ENCODE data around the gene ITGAE. TPM values are rescaled to one million over a fixed set of nuclear protein-coding genes. Genes with fewer than 3 reads are reported as not detected.

Gene ITGAE
- total RNA-seq, 4 donors from 2014 or later = 19.8 to 48.3 (median 30.8) TPM

GRCh38 chr17:3788200-3788599, 12.8 kb downstream of the ITGAE start:
- TF ChIP-seq CTCF (IDR thresholded peaks at IDR 0.05; ENCODE audit: low read depth) = no peak

DNA sequence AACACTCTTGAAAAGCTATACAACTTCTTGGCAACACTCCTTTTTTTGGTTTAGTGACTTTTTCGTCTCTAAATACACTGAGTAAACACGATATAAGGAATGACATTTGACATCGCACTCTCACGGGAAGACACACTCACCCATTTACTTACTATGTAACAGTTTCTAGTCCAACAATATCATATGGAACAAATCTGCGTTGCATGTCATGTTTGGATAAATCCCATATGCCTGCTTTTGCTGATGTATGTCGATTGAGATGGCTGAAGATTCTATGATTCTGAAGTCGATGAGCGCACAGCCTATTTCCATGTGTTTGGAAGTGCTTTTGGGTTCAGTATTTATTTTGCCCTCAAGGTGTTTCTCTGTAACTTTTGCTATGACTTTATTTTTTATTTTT, 18.2 kb downstream of the ITGAE start:
- no peak for TF ChIP-seq CTCF (IDR thresholded peaks at IDR 0.05; ENCODE audit: low read depth)

DNA sequence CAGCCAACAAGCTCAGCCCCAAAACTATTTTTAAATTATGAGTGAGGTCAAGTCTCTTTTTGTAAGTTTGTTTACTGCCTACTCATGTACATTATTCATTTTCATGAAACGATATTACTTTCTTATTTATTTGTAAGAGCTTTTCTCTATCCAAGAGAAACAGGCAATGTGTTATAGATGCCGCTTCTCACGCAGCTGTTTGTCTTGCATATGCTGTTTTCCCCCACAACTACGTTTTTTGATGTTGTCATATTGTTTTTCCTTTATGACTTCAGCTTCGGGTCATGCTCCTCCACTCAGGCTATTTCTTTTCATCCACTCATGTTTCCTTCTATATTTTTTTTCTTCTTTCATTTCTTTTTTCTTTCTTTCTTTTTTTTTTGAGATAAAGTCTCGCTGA, 20.0 kb downstream of the ITGAE start:
- TF ChIP-seq CTCF (IDR thresholded peaks at IDR 0.05; ENCODE audit: low read depth) = no peak

DNA sequence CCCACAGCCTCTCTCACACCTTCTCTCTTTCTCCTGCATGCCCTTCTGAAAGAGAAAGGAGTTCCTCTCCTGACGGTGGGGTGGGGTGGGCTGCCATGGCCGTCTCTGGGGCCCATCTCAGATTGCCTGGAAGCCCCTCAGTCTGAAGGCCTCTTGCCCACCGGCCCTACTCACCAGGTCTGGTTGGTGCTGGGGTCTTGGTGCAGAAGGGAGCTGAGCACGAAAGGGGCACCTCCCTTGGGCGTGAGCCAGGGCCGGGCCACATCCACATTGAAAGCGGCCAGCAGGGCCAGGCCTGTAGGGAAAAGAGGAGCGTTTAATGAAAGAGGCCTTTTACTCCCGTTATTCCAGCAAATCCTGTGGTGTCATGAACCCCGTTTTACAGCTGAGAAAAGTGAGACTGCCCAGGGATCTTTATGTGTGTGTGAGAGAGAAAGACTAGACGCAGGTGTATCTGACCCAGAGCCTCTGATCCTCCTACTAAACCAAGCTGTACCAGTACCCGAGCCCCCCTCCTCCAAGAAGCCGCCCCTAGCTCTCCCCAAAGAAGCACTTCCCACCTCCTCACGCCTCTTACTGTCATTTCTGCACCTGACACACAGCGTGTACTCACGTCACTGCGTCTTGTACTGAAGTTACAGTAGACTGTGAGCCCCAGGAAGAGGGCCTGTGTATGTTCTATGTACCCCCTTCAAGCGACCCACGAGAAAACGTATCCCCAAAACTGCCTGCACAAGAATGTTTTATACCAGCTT, 23.4 kb downstream of the ITGAE start:
- TF ChIP-seq CTCF (IDR thresholded peaks at IDR 0.05; ENCODE audit: low read depth) = no peak

DNA sequence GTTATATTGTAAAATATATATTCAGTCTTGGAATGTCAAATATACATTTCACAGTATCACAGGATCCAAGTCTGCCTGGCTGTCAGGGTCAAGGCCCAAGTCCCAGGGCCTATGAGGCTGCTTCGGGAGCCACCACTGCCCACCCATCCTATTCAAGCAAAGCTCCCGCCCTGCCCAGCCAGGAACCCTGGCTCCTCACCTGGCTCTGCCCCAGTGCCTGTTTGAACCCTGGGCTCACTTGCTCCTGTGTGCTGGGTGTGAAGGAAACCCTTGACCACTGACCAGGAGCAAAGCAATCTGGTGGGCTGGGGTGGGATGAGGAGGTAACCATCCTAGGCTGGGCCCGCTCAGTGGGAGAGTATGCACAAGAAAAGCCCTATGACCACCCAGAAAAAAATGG, 27.0 kb downstream of the ITGAE start:
- no peak for TF ChIP-seq CTCF (IDR thresholded peaks at IDR 0.05; ENCODE audit: low read depth)

- TF ChIP-seq CTCF (IDR thresholded peaks at IDR 0.05; ENCODE audit: low read depth) = no peak
Observed at GRCh38 chr17:3773511-3773910, 27.5 kb downstream of the ITGAE start.

- no peak for TF ChIP-seq CTCF (IDR thresholded peaks at IDR 0.05; ENCODE audit: low read depth)
Observed at GRCh38 chr17:3772764-3773163, 28.2 kb downstream of the ITGAE start.

Measured in subcutaneous adipose tissue (tissue), 4 donors.